ENCODE measurements around the gene SYNCRIP. TPM values are rescaled to one million over a fixed set of nuclear protein-coding genes. Genes with fewer than 3 reads are reported as not detected.
"Not testable (repeated sequence)": the region's sequence is repeated elsewhere in the genome, so short reads cannot be mapped to it uniquely, and the experiment has no call there.

The SYNCRIP gene
- total RNA-seq, 4 donors from 2014 or later: 74.4 to 88.1 (median 80.7) TPM

DNA sequence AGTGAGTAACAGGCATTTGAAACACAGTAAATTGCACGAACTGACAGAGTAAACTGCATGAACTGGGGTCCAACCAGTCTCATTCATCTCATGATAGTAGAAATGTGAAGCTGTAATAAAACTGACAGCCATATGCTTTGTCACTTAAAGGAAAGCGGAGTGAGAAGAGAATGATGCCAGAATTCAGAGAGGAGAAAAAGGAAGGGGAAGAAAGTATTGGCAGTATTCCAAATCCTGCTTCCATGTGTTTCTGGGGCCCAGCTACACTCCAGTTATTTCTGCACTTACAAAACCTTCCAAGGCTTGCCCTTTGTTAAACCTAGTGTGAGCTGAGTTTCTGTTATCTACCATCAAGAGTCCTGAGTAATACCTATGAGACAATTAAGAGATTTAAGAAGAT lies 66.2 kb downstream of the SYNCRIP start:
- WGBS: 67% methylated on average over 2 of the region's 2 CpGs
- H3K27ac ChIP-seq (replicated peaks in 1 of 4): no peak overlapping the region

DNA sequence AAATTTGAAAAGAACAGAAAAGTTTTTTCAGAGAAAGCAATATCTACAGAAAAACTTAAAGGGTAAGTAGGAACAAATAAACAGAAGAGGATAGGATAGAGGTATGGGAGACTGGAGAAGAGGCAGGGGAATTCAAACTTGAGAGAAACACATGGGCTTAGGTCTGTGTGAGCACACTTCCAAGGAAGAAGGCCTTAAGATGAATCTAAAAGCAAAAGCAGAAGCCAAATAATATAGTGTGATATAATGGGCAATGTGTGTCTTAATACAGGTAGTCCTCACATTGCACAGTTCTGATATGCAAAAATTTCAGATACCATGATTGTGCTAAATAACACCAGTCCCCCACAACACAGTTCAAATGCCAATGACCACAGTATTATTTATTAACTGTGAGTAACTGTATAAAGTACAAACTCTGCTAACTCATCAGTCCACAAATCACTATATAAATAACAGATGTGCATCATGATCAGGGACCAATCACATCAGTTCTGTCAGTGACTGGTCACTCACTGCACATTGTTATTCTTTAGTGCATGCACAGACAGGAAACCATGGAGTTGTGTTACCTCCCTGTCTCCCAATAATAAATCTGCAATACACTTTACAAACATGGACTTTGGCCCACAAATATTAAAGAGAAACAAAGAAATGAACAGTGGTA lies 67.6 kb downstream of the SYNCRIP start:
- intact Hi-C loops (cut with DNase I): no loop called here
- H3K27ac ChIP-seq (replicated peaks in 1 of 4): no peak overlapping the region
- TF ChIP-seq, protein P1, sequence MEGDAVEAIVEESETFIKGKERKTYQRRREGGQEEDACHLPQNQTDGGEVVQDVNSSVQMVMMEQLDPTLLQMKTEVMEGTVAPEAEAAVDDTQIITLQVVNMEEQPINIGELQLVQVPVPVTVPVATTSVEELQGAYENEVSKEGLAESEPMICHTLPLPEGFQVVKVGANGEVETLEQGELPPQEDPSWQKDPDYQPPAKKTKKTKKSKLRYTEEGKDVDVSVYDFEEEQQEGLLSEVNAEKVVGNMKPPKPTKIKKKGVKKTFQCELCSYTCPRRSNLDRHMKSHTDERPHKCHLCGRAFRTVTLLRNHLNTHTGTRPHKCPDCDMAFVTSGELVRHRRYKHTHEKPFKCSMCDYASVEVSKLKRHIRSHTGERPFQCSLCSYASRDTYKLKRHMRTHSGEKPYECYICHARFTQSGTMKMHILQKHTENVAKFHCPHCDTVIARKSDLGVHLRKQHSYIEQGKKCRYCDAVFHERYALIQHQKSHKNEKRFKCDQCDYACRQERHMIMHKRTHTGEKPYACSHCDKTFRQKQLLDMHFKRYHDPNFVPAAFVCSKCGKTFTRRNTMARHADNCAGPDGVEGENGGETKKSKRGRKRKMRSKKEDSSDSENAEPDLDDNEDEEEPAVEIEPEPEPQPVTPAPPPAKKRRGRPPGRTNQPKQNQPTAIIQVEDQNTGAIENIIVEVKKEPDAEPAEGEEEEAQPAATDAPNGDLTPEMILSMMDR (IDR thresholded peaks at IDR 0.05): no peak
- TF ChIP-seq POLR2A (IDR thresholded peaks at IDR 0.05; ENCODE audit: low read depth) (no peak), POLR2AphosphoS5 (IDR thresholded peaks at IDR 0.05) (no peak), EP300 (IDR thresholded peaks at IDR 0.05) (no peak)

More for the DNA sequence above, 66.2 kb downstream of the SYNCRIP start:
- Histone ChIP-seq H3K9me3 (no peaks in the 10 kb centered on the region), H3K27me3 (no peaks in the 10 kb centered on the region), H3K36me3 (peaks cover 0 to 13% (median 3%) of the 10 kb centered on the region in 4 donors), H3K4me3 (no peak overlapping the region), H3K4me1 (peaks cover 10 to 39% (median 22%) of the 10 kb centered on the region in 4 donors)
- intact Hi-C loops (cut with DNase I): no loop called here
- TF ChIP-seq POLR2A (IDR thresholded peaks at IDR 0.05; ENCODE audit: low read depth) (no peak), EP300 (IDR thresholded peaks at IDR 0.05) (no peak), POLR2AphosphoS5 (IDR thresholded peaks at IDR 0.05) (no peak)
- TF ChIP-seq, protein P1 (IDR thresholded peaks at IDR 0.05): no peak
- no peak for DNase-seq (ENCODE audit: extremely low spot score)

DNA sequence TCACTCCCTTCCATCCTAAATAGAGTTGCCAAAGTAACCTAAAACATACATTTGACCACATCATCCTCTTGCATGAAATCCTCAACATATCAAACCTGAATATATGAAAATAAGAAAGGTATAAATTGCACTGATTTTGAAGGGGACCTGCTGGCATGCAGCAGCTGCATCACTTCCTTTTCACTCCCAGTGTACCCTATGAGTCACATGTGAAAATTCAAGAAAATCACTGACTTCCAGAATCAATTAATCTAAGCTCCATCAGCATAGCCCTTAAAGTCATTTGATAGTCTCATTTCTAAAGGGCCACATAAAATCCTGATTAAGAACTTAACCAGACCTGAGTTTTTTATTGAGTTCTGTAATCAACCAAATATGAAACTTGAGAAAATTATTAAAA lies 73.4 kb downstream of the SYNCRIP start:
- H3K9me3 ChIP-seq: no peaks in the 10 kb centered on the region
- DNase-seq (ENCODE audit: extremely low spot score): no peak
- H3K27ac ChIP-seq (replicated peaks in 1 of 4): no peak overlapping the region
- no peaks in the 10 kb centered on the region for H3K27me3 ChIP-seq
- no peaks in the 10 kb centered on the region for H3K4me1 ChIP-seq
- TF ChIP-seq, protein P1 (IDR thresholded peaks at IDR 0.05): no peak
- TF ChIP-seq POLR2A (IDR thresholded peaks at IDR 0.05; ENCODE audit: low read depth): no peak
- no peak for TF ChIP-seq POLR2AphosphoS5 (IDR thresholded peaks at IDR 0.05)
- no peak for TF ChIP-seq EP300 (IDR thresholded peaks at IDR 0.05)
- intact Hi-C loops (cut with DNase I): no loop called here
- no peak overlapping the region for H3K4me3 ChIP-seq
- H3K36me3 ChIP-seq: peaks cover 0 to 42% (median 14%) of the 10 kb centered on the region in 4 donors

More for the DNA sequence above, 67.6 kb downstream of the SYNCRIP start:
- Histone ChIP-seq H3K36me3 (peaks cover 0 to 24% (median 10%) of the 10 kb centered on the region in 4 donors), H3K4me3 (no peak overlapping the region), H3K4me1 (peaks cover 10 to 30% (median 13%) of the 10 kb centered on the region in 4 donors), H3K9me3 (no peaks in the 10 kb centered on the region), H3K27me3 (no peaks in the 10 kb centered on the region)
- DNase-seq (ENCODE audit: extremely low spot score): no peak

DNA sequence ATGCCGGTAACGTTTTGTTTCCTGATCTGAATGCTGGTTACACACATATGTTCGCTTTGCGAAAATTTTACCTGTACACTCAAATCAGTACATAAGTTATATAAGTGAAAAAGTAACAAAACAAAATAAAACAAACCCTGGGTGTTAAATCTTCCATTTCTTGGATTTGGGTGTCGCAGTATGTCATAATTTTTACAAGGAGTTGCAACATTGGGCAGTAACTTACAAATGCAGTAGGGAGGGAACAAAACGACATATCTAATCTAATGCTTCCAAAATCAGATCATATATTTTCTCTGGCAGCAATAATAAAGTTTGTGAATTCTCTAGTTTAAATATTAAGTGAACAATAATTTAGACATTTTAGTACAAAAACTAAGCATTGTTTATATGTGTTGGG lies 74.3 kb downstream of the SYNCRIP start:
- DNase-seq (ENCODE audit: extremely low spot score): no peak
- H3K9me3 ChIP-seq: no peaks in the 10 kb centered on the region
- 93% methylated on average over 6 of the region's 6 CpGs for WGBS
- no peak overlapping the region for H3K27ac ChIP-seq (replicated peaks in 1 of 4)
- H3K36me3 ChIP-seq: peaks cover 0 to 46% (median 17%) of the 10 kb centered on the region in 4 donors
- intact Hi-C loops (cut with DNase I): no loop called here
- no peaks in the 10 kb centered on the region for H3K27me3 ChIP-seq
- TF ChIP-seq, protein P1 (IDR thresholded peaks at IDR 0.05): no peak
- no peak for TF ChIP-seq POLR2A (IDR thresholded peaks at IDR 0.05; ENCODE audit: low read depth)
- no peak for TF ChIP-seq POLR2AphosphoS5 (IDR thresholded peaks at IDR 0.05)
- no peak for TF ChIP-seq EP300 (IDR thresholded peaks at IDR 0.05)
- no peaks in the 10 kb centered on the region for H3K4me1 ChIP-seq
- H3K4me3 ChIP-seq: no peak overlapping the region

DNA sequence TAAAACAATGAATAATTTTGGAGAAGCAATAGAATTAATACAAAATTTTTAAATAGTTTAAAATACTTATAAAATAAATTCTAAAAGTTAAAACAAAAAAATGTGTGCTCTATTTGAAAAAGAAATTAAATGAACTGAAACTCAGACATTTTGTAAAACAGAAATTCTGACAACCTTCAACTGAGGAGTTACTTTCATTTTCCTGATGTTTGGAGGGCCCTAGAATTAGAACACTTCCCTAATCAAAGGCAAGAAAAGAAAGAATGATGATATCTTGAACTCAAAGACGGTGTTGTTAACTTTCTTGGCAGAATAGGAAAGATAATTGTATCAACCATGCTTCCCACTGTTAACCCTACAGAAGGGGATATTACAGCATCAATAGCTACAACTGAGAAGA lies 77.0 kb downstream of the SYNCRIP start:
- Histone ChIP-seq H3K4me1 (no peaks in the 10 kb centered on the region), H3K9me3 (no peaks in the 10 kb centered on the region), H3K4me3 (no peak overlapping the region), H3K27ac (replicated peaks in 1 of 4) (no peak overlapping the region), H3K27me3 (no peaks in the 10 kb centered on the region), H3K36me3 (peaks cover 0 to 56% (median 17%) of the 10 kb centered on the region in 4 donors)
- no peak for DNase-seq (ENCODE audit: extremely low spot score)
- intact Hi-C loops (cut with DNase I): no loop called here
- 25% methylated on average over 1 of the region's 1 CpG for WGBS
- TF ChIP-seq POLR2AphosphoS5 (IDR thresholded peaks at IDR 0.05): no peak
- no peak for TF ChIP-seq EP300 (IDR thresholded peaks at IDR 0.05)
- TF ChIP-seq POLR2A (IDR thresholded peaks at IDR 0.05; ENCODE audit: low read depth): no peak
- TF ChIP-seq, protein P1 (IDR thresholded peaks at IDR 0.05): no peak

DNA sequence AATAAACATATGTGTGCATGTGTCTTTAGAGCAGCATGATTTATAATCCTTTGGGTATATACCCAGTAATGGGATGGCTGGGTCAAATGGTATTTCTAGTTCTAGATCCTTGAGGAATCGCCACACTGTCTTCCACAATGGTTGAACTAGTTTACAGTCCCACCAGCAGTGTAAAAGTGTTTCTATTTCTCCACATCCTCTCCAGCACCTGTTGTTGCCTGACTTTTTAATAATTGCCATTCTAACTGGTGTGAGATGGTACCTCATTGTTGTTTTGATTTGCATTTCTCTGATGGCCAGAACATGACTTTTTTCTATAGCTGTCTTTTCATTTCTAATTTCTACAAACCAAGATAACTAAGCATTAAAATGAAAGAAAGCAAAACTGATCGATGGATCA lies 78.5 kb downstream of the SYNCRIP start:
- intact Hi-C loops (cut with DNase I); H3K9me3 ChIP-seq; H3K27ac ChIP-seq (replicated peaks in 1 of 4); H3K4me1 ChIP-seq; DNase-seq (ENCODE audit: extremely low spot score); H3K4me3 ChIP-seq; H3K27me3 ChIP-seq: not testable (repeated sequence)
- WGBS: 100% methylated on average over 2 of the region's 2 CpGs
- H3K36me3 ChIP-seq: peaks cover 0 to 58% (median 22%) of the 10 kb centered on the region in 4 donors
